MG63 (cell line): ENCODE measurements around the gene KCNIP3. TPM values are rescaled to one million over a fixed set of nuclear protein-coding genes. Genes with fewer than 3 reads are reported as not detected.
"Not testable (repeated sequence)": the region's sequence is repeated elsewhere in the genome, so short reads cannot be mapped to it uniquely, and the experiment has no call there.

Experiments used
- DNase-seq: peaks from one replicate; pipeline ENCODE4 v3.0.0-alpha.2; 2020
- H3K27me3 ChIP-seq: fragments of 250-450 bp; sonication (Bioruptor Pico); 2 replicates; pipeline ENCODE4 v1.5.1; 2020; ENCODE audit warnings: mild to moderate bottlenecking, moderate library complexity
- H3K36me3 ChIP-seq: fragments of 250-450 bp; sonication (Bioruptor Pico); 2 replicates; pipeline ENCODE4 v1.5.1; 2020; ENCODE audit warnings: mild to moderate bottlenecking, moderate library complexity
- H3K4me3 ChIP-seq: fragments of 250-450 bp; sonication (Bioruptor Pico); 2 replicates; pipeline ENCODE4 v1.5.1; 2020; ENCODE audit warnings: mild to moderate bottlenecking, moderate library complexity
- H3K9me3 ChIP-seq: fragments of 250-450 bp; sonication (Bioruptor Pico); 2 replicates; pipeline ENCODE4 v1.5.1; 2020; ENCODE audit warnings: mild to moderate bottlenecking, moderate library complexity
- total RNA-seq: library from RNA; depleted of rRNA; stranded (reverse); fragments of >200 nt; shearing (Covaris generic); gene quantifications from 2 replicates; pipeline ENCODE4 v1.2.3, GENCODE V29; 2014; ENCODE audit warnings: low replicate concordance

KCNIP3 gene
- total RNA-seq, 1 experiment from 2014 or later, result 14.1 TPM

GRCh38 chr2:95355486-95355885, 58.3 kb downstream of the KCNIP3 start:
- H3K36me3 ChIP-seq, H3K9me3 ChIP-seq, H3K27me3 ChIP-seq, H3K4me3 ChIP-seq, DNase-seq: not testable (repeated sequence)

GRCh38 chr2:95356821-95357700, 59.9 kb downstream of the KCNIP3 start:
- no peaks in the 10 kb centered on the region; the same call in 1 of the 2 replicates for H3K36me3 ChIP-seq
- no peaks in the 10 kb centered on the region for H3K27me3 ChIP-seq
- peaks cover 9% of the 10 kb centered on the region; the same call in 1 of the 2 replicates for H3K9me3 ChIP-seq
- no peak for DNase-seq
- H3K4me3 ChIP-seq, result no peak overlapping the region

GRCh38 chr2:95357717-95358280, 60.7 kb downstream of the KCNIP3 start:
- no peaks in the 10 kb centered on the region for H3K27me3 ChIP-seq
- H3K4me3 ChIP-seq, result no peak overlapping the region
- H3K36me3 ChIP-seq, result no peaks in the 10 kb centered on the region; the same call in 1 of the 2 replicates
- H3K9me3 ChIP-seq, result peaks cover 9% of the 10 kb centered on the region; the same call in 1 of the 2 replicates
- no peak for DNase-seq

GRCh38 chr2:95359031-95359430, 61.9 kb downstream of the KCNIP3 start:
- H3K9me3 ChIP-seq, result peaks cover 9% of the 10 kb centered on the region; the same call in 1 of the 2 replicates
- no peak overlapping the region for H3K4me3 ChIP-seq
- H3K36me3 ChIP-seq, result no peaks in the 10 kb centered on the region; the same call in 1 of the 2 replicates
- H3K27me3 ChIP-seq, result no peaks in the 10 kb centered on the region
- DNase-seq, result peak; percentile 17

- no peak overlapping the region for H3K4me3 ChIP-seq
- no peaks in the 10 kb centered on the region for H3K27me3 ChIP-seq
- H3K36me3 ChIP-seq, result no peaks in the 10 kb centered on the region; the same call in 1 of the 2 replicates
- DNase-seq, result no peak
- peaks cover 9% of the 10 kb centered on the region; the same call in 1 of the 2 replicates for H3K9me3 ChIP-seq
Measured at GRCh38 chr2:95359501-95359930, 62.4 kb downstream of the KCNIP3 start.

- Histone ChIP-seq H3K27me3 (no peaks in the 10 kb centered on the region), H3K4me3 (no peak overlapping the region), H3K36me3 (no peaks in the 10 kb centered on the region), H3K9me3 (peaks cover 9% of the 10 kb centered on the region; the same call in 1 of the 2 replicates)
- no peak for DNase-seq
Measured at GRCh38 chr2:95361216-95361980, 64.3 kb downstream of the KCNIP3 start.

GRCh38 chr2:95362486-95362885, 65.3 kb downstream of the KCNIP3 start:
- H3K27me3 ChIP-seq, result no peaks in the 10 kb centered on the region
- no peak overlapping the region for H3K4me3 ChIP-seq
- H3K36me3 ChIP-seq, result no peaks in the 10 kb centered on the region
- no peak for DNase-seq
- H3K9me3 ChIP-seq, result 0 out of 2 replicates have a peak, but pooled peaks cover 5% of the 10 kb centered on the region

- Histone ChIP-seq H3K4me3 (no peak overlapping the region), H3K36me3 (no peaks in the 10 kb centered on the region), H3K9me3 (no peaks in the 10 kb centered on the region), H3K27me3 (no peaks in the 10 kb centered on the region)
- no peak for DNase-seq
Measured at GRCh38 chr2:95366514-95366913, 69.4 kb downstream of the KCNIP3 start.

- H3K9me3 ChIP-seq, result no peaks in the 10 kb centered on the region
- no peak for DNase-seq
- no peaks in the 10 kb centered on the region for H3K36me3 ChIP-seq
- no peaks in the 10 kb centered on the region for H3K27me3 ChIP-seq
- no peak overlapping the region for H3K4me3 ChIP-seq
Measured at GRCh38 chr2:95372216-95372829, 75.2 kb downstream of the KCNIP3 start.

GRCh38 chr2:95372845-95373244, 75.7 kb downstream of the KCNIP3 start:
- Histone ChIP-seq H3K9me3 (no peaks in the 10 kb centered on the region), H3K36me3 (no peaks in the 10 kb centered on the region)
- no peak for DNase-seq

GRCh38 chr2:95374029-95374428, 76.9 kb downstream of the KCNIP3 start:
- Histone ChIP-seq H3K36me3 (no peaks in the 10 kb centered on the region), H3K4me3 (no peak overlapping the region)

More at GRCh38 chr2:95372845-95373244, 75.7 kb downstream of the KCNIP3 start:
- no peak overlapping the region for H3K4me3 ChIP-seq
- no peaks in the 10 kb centered on the region for H3K27me3 ChIP-seq

GRCh38 chr2:95374451-95374920, 77.3 kb downstream of the KCNIP3 start:
- Histone ChIP-seq H3K36me3 (no peaks in the 10 kb centered on the region), H3K27me3 (no peaks in the 10 kb centered on the region), H3K4me3 (no peak overlapping the region), H3K9me3 (no peaks in the 10 kb centered on the region)
- no peak for DNase-seq

More at GRCh38 chr2:95374029-95374428, 76.9 kb downstream of the KCNIP3 start:
- Histone ChIP-seq H3K9me3 (no peaks in the 10 kb centered on the region), H3K27me3 (no peaks in the 10 kb centered on the region)
- no peak for DNase-seq

- H3K9me3 ChIP-seq, result no peaks in the 10 kb centered on the region
- no peaks in the 10 kb centered on the region for H3K27me3 ChIP-seq
- no peak overlapping the region for H3K4me3 ChIP-seq
- no peaks in the 10 kb centered on the region for H3K36me3 ChIP-seq
- DNase-seq, result no peak
Measured at GRCh38 chr2:95374921-95375471, 77.8 kb downstream of the KCNIP3 start.

- H3K4me3 ChIP-seq, result no peak overlapping the region
- H3K36me3 ChIP-seq, result no peaks in the 10 kb centered on the region
- DNase-seq, result no peak
- H3K9me3 ChIP-seq, result no peaks in the 10 kb centered on the region
- H3K27me3 ChIP-seq, result no peaks in the 10 kb centered on the region
Measured at GRCh38 chr2:95375532-95376150, 78.5 kb downstream of the KCNIP3 start.

- H3K4me3 ChIP-seq, result no peak overlapping the region
- no peaks in the 10 kb centered on the region for H3K9me3 ChIP-seq
- no peaks in the 10 kb centered on the region for H3K27me3 ChIP-seq
- H3K36me3 ChIP-seq, result no peaks in the 10 kb centered on the region
- no peak for DNase-seq
Measured at GRCh38 chr2:95376311-95377215, 79.4 kb downstream of the KCNIP3 start.
